G401 (cell line): Measurements from ENCODE around the gene MEGF11. TPM values are rescaled to one million over a fixed set of nuclear protein-coding genes. Genes with fewer than 3 reads are reported as not detected.
A peak's percentile ranks its signal among the peaks of the same experiment; 100 is the strongest.

Experiments
- DNase-seq: peaks from one replicate; pipeline ENCODE4 v3.0.0-alpha.2; 2015; ENCODE audit warnings: low spot score
- in situ Hi-C: cut with HindIII; loops from 2 replicates; pipeline ENCODE4 v1.10.0; 2016; ENCODE audit warnings: low sequenced_read_pairs, mixed read lengths
- total RNA-seq: library from RNA; depleted of rRNA; stranded (reverse); fragments of >200 nt; shearing (Covaris generic); gene quantifications from 2 replicates; pipeline ENCODE4 v1.2.3, GENCODE V29; 2014

MEGF11 gene
- total RNA-seq, 1 experiment from 2014 or later = 1.9 TPM

- no peak for DNase-seq
- in situ Hi-C loops = no loop called here
Observed at GRCh38 chr15:66057089-66057488, 196.5 kb downstream of the MEGF11 start.

GRCh38 chr15:66053991-66054390 is 199.6 kb downstream of the MEGF11 start:
- DNase-seq = no peak
- in situ Hi-C loops = no loop called here

- no peak for DNase-seq
- in situ Hi-C loops = no loop called here
Observed at GRCh38 chr15:66051833-66052232, 201.7 kb downstream of the MEGF11 start.

GRCh38 chr15:66050264-66050663 is 203.3 kb downstream of the MEGF11 start:
- no peak for DNase-seq
- in situ Hi-C loops = no loop called here

GRCh38 chr15:66049353-66049752 is 204.2 kb downstream of the MEGF11 start:
- in situ Hi-C loops = no loop called here
- DNase-seq = no peak

GRCh38 chr15:66047321-66048024 is 206.1 kb downstream of the MEGF11 start:
- no peak for DNase-seq
- in situ Hi-C loops = no loop called here

- peak; percentile 37 for DNase-seq
Observed at GRCh38 chr15:66046751-66047150, 206.8 kb downstream of the MEGF11 start.

GRCh38 chr15:66046326-66046725 is 207.2 kb downstream of the MEGF11 start:
- peak; percentile 31 for DNase-seq
- in situ Hi-C loops = no loop called here

More at GRCh38 chr15:66046751-66047150, 206.8 kb downstream of the MEGF11 start:
- in situ Hi-C loops = no loop called here

- DNase-seq = no peak
- in situ Hi-C loops = no loop called here
Observed at GRCh38 chr15:66045542-66045941, 208.0 kb downstream of the MEGF11 start.

GRCh38 chr15:66044837-66045236 is 208.7 kb downstream of the MEGF11 start:
- in situ Hi-C loops = no loop called here
- DNase-seq = no peak

GRCh38 chr15:66043264-66043663 is 210.3 kb downstream of the MEGF11 start:
- DNase-seq = peak; percentile 82
- in situ Hi-C loops = no loop called here

- in situ Hi-C loops = no loop called here
- DNase-seq = no peak
Observed at GRCh38 chr15:66042624-66043023, 210.9 kb downstream of the MEGF11 start.

GRCh38 chr15:66041276-66041675 is 212.3 kb downstream of the MEGF11 start:
- in situ Hi-C loops = no loop called here
- DNase-seq = no peak

- DNase-seq = no peak
- in situ Hi-C loops = no loop called here
Observed at GRCh38 chr15:66040211-66040892, 213.2 kb downstream of the MEGF11 start.

GRCh38 chr15:66039117-66039871 is 214.3 kb downstream of the MEGF11 start:
- no peak for DNase-seq
- in situ Hi-C loops = no loop called here

GRCh38 chr15:66038387-66039116 is 215.0 kb downstream of the MEGF11 start:
- in situ Hi-C loops = no loop called here
- no peak for DNase-seq

GRCh38 chr15:66036859-66037258 is 216.7 kb downstream of the MEGF11 start:
- DNase-seq = peak; percentile 74
- in situ Hi-C loops = no loop called here

- in situ Hi-C loops = no loop called here
- no peak for DNase-seq
Observed at GRCh38 chr15:66035901-66036300, 217.6 kb downstream of the MEGF11 start.

GRCh38 chr15:66033143-66033542 is 220.4 kb downstream of the MEGF11 start:
- no peak for DNase-seq
- in situ Hi-C loops = no loop called here
